C4-2B (cell line): ENCODE measurements around the gene AK4.

Experiments used
- CTCF ChIP-seq: fragments of 450-650 bp; conservative IDR thresholded peaks from 2 replicates; pipeline ENCODE4 v1.5.1; 2017; ENCODE audit warnings: mild to moderate bottlenecking
- ZFX ChIP-seq: fragments of 450-650 bp; IDR thresholded peaks from 2 replicates; pipeline ENCODE4 v1.6.1; 2017

GRCh38 chr1:65255656-65256050, 107.7 kb downstream of the AK4 start:
- no peak for TF ChIP-seq CTCF
- no peak for TF ChIP-seq ZFX
